ENCODE results near the gene FNDC11. TPM values are rescaled to one million over a fixed set of nuclear protein-coding genes. Genes with fewer than 3 reads are reported as not detected.
A peak's percentile ranks its signal among the peaks of the same experiment; 100 is the strongest.

FNDC11 gene
- polyA plus RNA-seq, 1 donor = 0.13 TPM

- no peak for DNase-seq
These were observed 13.4 kb upstream of the FNDC11 start for GRCh38 chr20:63540417-63541186.

- no peak for DNase-seq
These were observed 12.6 kb upstream of the FNDC11 start for GRCh38 chr20:63541371-63541770.

GRCh38 chr20:63542031-63542559 is 11.9 kb upstream of the FNDC11 start:
- no peak for DNase-seq

- no peak for DNase-seq
These were observed 11.3 kb upstream of the FNDC11 start for GRCh38 chr20:63542696-63543095.

GRCh38 chr20:63543131-63543530 is 10.8 kb upstream of the FNDC11 start:
- no peak for DNase-seq

GRCh38 chr20:63543733-63544132 is 10.2 kb upstream of the FNDC11 start:
- no peak for DNase-seq

GRCh38 chr20:63544241-63544957 is 9.6 kb upstream of the FNDC11 start:
- DNase-seq = no peak

- DNase-seq = no peak
These were observed 8.9 kb upstream of the FNDC11 start for GRCh38 chr20:63544958-63545516.

- no peak for DNase-seq
These were observed 8.1 kb upstream of the FNDC11 start for GRCh38 chr20:63545814-63546213.

- DNase-seq = no peak
These were observed 7.6 kb upstream of the FNDC11 start for GRCh38 chr20:63546256-63546955.

GRCh38 chr20:63546956-63547724 is 6.8 kb upstream of the FNDC11 start:
- no peak for DNase-seq

- DNase-seq = no peak
These were observed 6.1 kb upstream of the FNDC11 start, which contains the start of gene SRMS for GRCh38 chr20:63547725-63548480. Gene SRMS, minus strand, starts transcription at chr20:63547749. Its CDS starts 286 bp downstream, at chr20:63547463.

- DNase-seq = no peak
These were observed 5.4 kb upstream of the FNDC11 start for GRCh38 chr20:63548542-63548941.

GRCh38 chr20:63549019-63549418 is 4.9 kb upstream of the FNDC11 start:
- DNase-seq = no peak

GRCh38 chr20:63549679-63550282 is 4.2 kb upstream of the FNDC11 start:
- no peak for DNase-seq

GRCh38 chr20:63551068-63551467 is 2.9 kb upstream of the FNDC11 start:
- DNase-seq = no peak

- no peak for DNase-seq
These were observed 1.3 kb upstream of the FNDC11 start for GRCh38 chr20:63552481-63553249.

- peak; percentile 56 for DNase-seq
These were observed 567 bp upstream of the FNDC11 start for GRCh38 chr20:63553251-63553932.

Data from hindlimb muscle (tissue), 1 donor.